ENCODE results near the gene PCGF2. TPM values are rescaled to one million over a fixed set of nuclear protein-coding genes. Genes with fewer than 3 reads are reported as not detected.
"Not testable (repeated sequence)": the region's sequence is repeated elsewhere in the genome, so short reads cannot be mapped to it uniquely, and the experiment has no call there.

The PCGF2 gene
- total and polyA plus RNA-seq, 2 of the 8 experiments (the other 6 are each of a cell fraction or from before 2014, with no cell fraction given), result 42.1 to 93.3 TPM

DNA sequence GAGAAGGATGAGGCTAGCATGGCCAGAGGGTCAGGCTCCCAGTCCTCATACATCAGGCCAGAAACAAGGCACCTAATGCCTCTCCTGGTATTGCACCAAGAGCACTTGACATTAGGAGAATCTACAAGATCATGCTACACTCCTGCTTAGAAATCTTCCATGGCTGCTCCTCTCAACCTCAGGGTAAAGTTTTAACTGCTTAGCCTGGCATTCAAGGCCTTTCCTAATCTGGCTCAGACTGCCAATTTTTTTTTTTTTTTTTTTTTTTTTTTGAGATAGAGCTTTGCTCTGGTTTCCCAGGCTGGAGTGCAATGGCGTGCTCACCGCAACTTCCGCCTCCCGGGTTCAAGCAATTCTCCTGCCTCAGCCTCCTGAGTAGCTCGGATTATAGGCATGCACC is 43.0 kb upstream of the PCGF2 start (continued):
- TF ChIP-seq ATF2 (IDR thresholded peaks at IDR 0.05; ENCODE audit: low read length) (no peak), CREB1 (IDR thresholded peaks at IDR 0.05) (no peak), CTBP2 (IDR thresholded peaks at IDR 0.05; ENCODE audit: borderline replicate concordance, insufficient read depth, insufficient read length, low read length) (no peak), CHD2 (IDR thresholded peaks at IDR 0.05; ENCODE audit: low read length) (no peak), NANOG (IDR thresholded peaks at IDR 0.05; ENCODE audit: insufficient read depth, low read depth, low read length, poor library complexity, severe bottlenecking) (no peak), E2F6 (IDR thresholded peaks at IDR 0.05) (no peak), YY1 (IDR thresholded peaks at IDR 0.05; ENCODE audit: low read depth, low read length) (no peak), SP1 (IDR thresholded peaks at IDR 0.05; ENCODE audit: low read depth, low read length) (no peak), MAFK (IDR thresholded peaks at IDR 0.05; ENCODE audit: low read depth, low read length) (no peak)

DNA sequence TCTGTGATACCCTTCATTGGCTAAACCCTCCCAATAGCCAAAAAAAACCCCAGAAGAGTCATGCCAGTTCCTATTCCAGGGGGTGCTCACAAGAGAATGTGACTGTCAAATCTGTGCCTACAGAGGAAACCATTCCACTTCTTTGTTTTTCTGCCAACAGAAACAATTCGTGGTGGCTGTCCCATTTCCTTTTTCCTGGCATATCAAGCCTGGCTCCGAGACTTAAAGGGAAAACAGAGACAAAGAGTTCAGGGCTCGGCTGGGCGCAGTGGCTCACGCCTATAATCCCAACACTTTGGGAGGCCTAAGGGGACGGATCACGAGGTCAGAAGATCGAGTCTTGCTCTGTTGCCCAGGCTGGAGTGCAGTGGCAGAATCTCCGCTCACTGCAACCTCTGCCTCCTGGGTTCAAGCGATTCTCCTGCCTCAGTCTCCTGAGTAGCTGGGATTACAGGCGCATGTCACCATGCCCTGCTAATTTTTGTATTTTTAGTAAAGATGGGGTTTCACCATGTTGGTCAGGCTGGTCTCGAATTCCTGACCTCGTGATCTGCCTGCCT is 42.1 kb upstream of the PCGF2 start:
- not testable (repeated sequence) for H3K79me1 ChIP-seq (ENCODE audit: low read depth, low read length); H3K4ac ChIP-seq (replicated peaks; ENCODE audit: insufficient read length, low read depth, low read length); H3K27ac ChIP-seq (ENCODE audit: low read depth, low read length); H3K56ac ChIP-seq (replicated peaks; ENCODE audit: insufficient read length, low read depth, low read length); H2AK5ac ChIP-seq (ENCODE audit: low read depth, low read length); H3K14ac ChIP-seq (ENCODE audit: insufficient read length); FAIRE-seq; H3K4me2 ChIP-seq (ENCODE audit: insufficient read depth in 1 of 2, low read depth in 2 of 2, low read length in 2 of 2); H4K8ac ChIP-seq (ENCODE audit: extremely low read depth, insufficient read depth, low read length); H3K23ac ChIP-seq (ENCODE audit: insufficient read length); H3K4me3 ChIP-seq (ENCODE audit: extremely low read depth in 1 of 4, insufficient read depth in 2 of 4, low read depth in 3 of 4, low read length in 4 of 4); DNase-seq (ENCODE audit: low read depth in 1 of 2, low spot score in 2 of 2); H3K9ac ChIP-seq (replicated peaks in 1 of 4; ENCODE audit: extremely low read depth in 1 of 4, low read depth in 3 of 4, low read length in 3 of 4); H3K4me1 ChIP-seq (replicated peaks in 1 of 4; ENCODE audit: control insufficient read depth in 3 of 4, insufficient read depth in 4 of 4, low read length in 3 of 4); H2BK120ac ChIP-seq (replicated peaks; ENCODE audit: low read depth, low read length); H2AFZ ChIP-seq (ENCODE audit: low read length); H4K5ac ChIP-seq (ENCODE audit: insufficient read length, low read depth, low read length); H2BK20ac ChIP-seq (ENCODE audit: low read length); H2BK5ac ChIP-seq (ENCODE audit: low read depth, low read length); H4K91ac ChIP-seq (replicated peaks; ENCODE audit: insufficient read length, low read length); H3K9me3 ChIP-seq (ENCODE audit: insufficient read depth in 2 of 2, low read depth in 1 of 2, low read length in 1 of 2); H2BK12ac ChIP-seq (ENCODE audit: low read depth, low read length); H3K27me3 ChIP-seq (replicated peaks in 1 of 4; ENCODE audit: control insufficient read depth in 3 of 4, extremely low read depth in 1 of 4, insufficient read depth in 3 of 4, low read length in 3 of 4); H2BK15ac ChIP-seq (ENCODE audit: low read length); H3K23me2 ChIP-seq (ENCODE audit: low read depth, low read length); H3K18ac ChIP-seq (ENCODE audit: extremely low read depth, low read length)
- ChIA-PET CTCF (ENCODE audit: partially characterized antibody) (interaction anchor here (1.3 to 1.7 kb wide), 3 partner anchors 26 to 37 kb away, joined by 3 to 5 read pairs (median 3); no protein-coding TSS in a partner anchor), POLR2A (ENCODE audit: partially characterized antibody) (interaction anchor here (1.2 to 1.9 kb wide), 2 partner anchors 10 to 20 kb away, joined by 4 to 6 read pairs; no protein-coding TSS in a partner anchor)
- Histone ChIP-seq H3K79me2 (ENCODE audit: control insufficient read depth in 1 of 2, insufficient read depth in 2 of 2, low read length in 2 of 2) (peaks cover 0 to 26% of the 10 kb centered on the region in 2 experiments; a peak in 2 of 4 replicates), H3K36me3 (ENCODE audit: control insufficient read depth in 2 of 4, insufficient read depth in 4 of 4, low read length in 3 of 4) (peaks cover 4 to 16% (median 15%) of the 10 kb centered on the region in 4 experiments; a peak in 7 of 8 replicates), H4K20me1 (replicated peaks in 1 of 2; ENCODE audit: control insufficient read depth in 1 of 2, insufficient read depth in 2 of 2, low read length in 2 of 2) (peaks cover 0 to 12% of the 10 kb centered on the region in 2 experiments)
- 93% methylated on average over 13 of the region's 13 CpGs; no CpG with 5 or more reads in 1 of the 2 experiments for WGBS, 2 experiments (ENCODE audit: extremely low coverage in 1 of 2, insufficient coverage in 1 of 2, insufficient read length in 1 of 2, insufficient replicate concordance in 2 of 2, low coverage in 1 of 2, low lambda C conversion rate in 2 of 2, missing lambda C conversion rate in 1 of 2)
